ENCODE measurements around the gene NCR1. TPM values are rescaled to one million over a fixed set of nuclear protein-coding genes. Genes with fewer than 3 reads are reported as not detected.
"Not testable (repeated sequence)": the region's sequence is repeated elsewhere in the genome, so short reads cannot be mapped to it uniquely, and the experiment has no call there.

The NCR1 gene
- total RNA-seq, 1 donor from 2014 or later: not detected

GRCh38 chr19:54893406-54893805 lies 12.5 kb upstream of the NCR1 start:
- no peaks in the 10 kb centered on the region for H3K36me3 ChIP-seq (ENCODE audit: control insufficient read depth, insufficient read depth, low read length)
- no peak for DNase-seq (ENCODE audit: low read depth)
- no peak for TF ChIP-seq CTCF (IDR thresholded peaks at IDR 0.05; ENCODE audit: insufficient read depth, low read length, poor library complexity, severe bottlenecking)
- no peaks in the 10 kb centered on the region for H3K27me3 ChIP-seq (ENCODE audit: control insufficient read depth, insufficient read depth, low read length)
- H3K4me3 ChIP-seq (ENCODE audit: low read depth, low read length): no peak overlapping the region

GRCh38 chr19:54894106-54894505 lies 11.8 kb upstream of the NCR1 start:
- H3K27me3 ChIP-seq (ENCODE audit: control insufficient read depth, insufficient read depth, low read length); DNase-seq (ENCODE audit: low read depth); H3K4me3 ChIP-seq (ENCODE audit: low read depth, low read length); H3K36me3 ChIP-seq (ENCODE audit: control insufficient read depth, insufficient read depth, low read length): not testable (repeated sequence)

- Histone ChIP-seq H3K36me3 (ENCODE audit: control insufficient read depth, insufficient read depth, low read length) (no peaks in the 10 kb centered on the region), H3K27me3 (ENCODE audit: control insufficient read depth, insufficient read depth, low read length) (no peaks in the 10 kb centered on the region), H3K4me3 (ENCODE audit: low read depth, low read length) (no peak overlapping the region)
- DNase-seq (ENCODE audit: low read depth): no peak
- no peak for TF ChIP-seq CTCF (IDR thresholded peaks at IDR 0.05; ENCODE audit: insufficient read depth, low read length, poor library complexity, severe bottlenecking)
These were observed 9.9 kb upstream of the NCR1 start for GRCh38 chr19:54896036-54896435.

GRCh38 chr19:54898685-54899084 lies 7.3 kb upstream of the NCR1 start:
- H3K36me3 ChIP-seq (ENCODE audit: control insufficient read depth, insufficient read depth, low read length); DNase-seq (ENCODE audit: low read depth); H3K4me3 ChIP-seq (ENCODE audit: low read depth, low read length); H3K27me3 ChIP-seq (ENCODE audit: control insufficient read depth, insufficient read depth, low read length): not testable (repeated sequence)

GRCh38 chr19:54899646-54900045 lies 6.3 kb upstream of the NCR1 start:
- DNase-seq (ENCODE audit: low read depth); H3K36me3 ChIP-seq (ENCODE audit: control insufficient read depth, insufficient read depth, low read length); H3K27me3 ChIP-seq (ENCODE audit: control insufficient read depth, insufficient read depth, low read length); H3K4me3 ChIP-seq (ENCODE audit: low read depth, low read length): not testable (repeated sequence)

- not testable (repeated sequence) for H3K36me3 ChIP-seq (ENCODE audit: control insufficient read depth, insufficient read depth, low read length); DNase-seq (ENCODE audit: low read depth); H3K4me3 ChIP-seq (ENCODE audit: low read depth, low read length); H3K27me3 ChIP-seq (ENCODE audit: control insufficient read depth, insufficient read depth, low read length)
These were observed 4.8 kb upstream of the NCR1 start for GRCh38 chr19:54901153-54901552.

GRCh38 chr19:54902061-54902460 lies 3.9 kb upstream of the NCR1 start:
- Histone ChIP-seq H3K4me3 (ENCODE audit: low read depth, low read length) (no peak overlapping the region), H3K36me3 (ENCODE audit: control insufficient read depth, insufficient read depth, low read length) (no peaks in the 10 kb centered on the region), H3K27me3 (ENCODE audit: control insufficient read depth, insufficient read depth, low read length) (no peaks in the 10 kb centered on the region)
- DNase-seq (ENCODE audit: low read depth): no peak
- no peak for TF ChIP-seq CTCF (IDR thresholded peaks at IDR 0.05; ENCODE audit: insufficient read depth, low read length, poor library complexity, severe bottlenecking)

GRCh38 chr19:54903303-54903702 lies 2.6 kb upstream of the NCR1 start:
- Histone ChIP-seq H3K27me3 (ENCODE audit: control insufficient read depth, insufficient read depth, low read length) (no peaks in the 10 kb centered on the region), H3K4me3 (ENCODE audit: low read depth, low read length) (no peak overlapping the region), H3K36me3 (ENCODE audit: control insufficient read depth, insufficient read depth, low read length) (no peaks in the 10 kb centered on the region)
- no peak for TF ChIP-seq CTCF (IDR thresholded peaks at IDR 0.05; ENCODE audit: insufficient read depth, low read length, poor library complexity, severe bottlenecking)
- no peak for DNase-seq (ENCODE audit: low read depth)

GRCh38 chr19:54904261-54904660 lies 1.7 kb upstream of the NCR1 start:
- H3K36me3 ChIP-seq (ENCODE audit: control insufficient read depth, insufficient read depth, low read length); DNase-seq (ENCODE audit: low read depth); H3K27me3 ChIP-seq (ENCODE audit: control insufficient read depth, insufficient read depth, low read length); H3K4me3 ChIP-seq (ENCODE audit: low read depth, low read length): not testable (repeated sequence)
